ENCODE data around the gene PBX1. TPM values are rescaled to one million over a fixed set of nuclear protein-coding genes. Genes with fewer than 3 reads are reported as not detected.

The PBX1 gene
- total and polyA plus RNA-seq, 5 experiments from 2014 or later: 0.08 to 1.8 (median 1.4) TPM; not detected in 2

- H3K27me3 Mint-ChIP-seq: peaks cover 7 to 13% (median 11%) of the 10 kb centered on the region in 5 donors
- ATAC-seq: no peak
- POLR2A ChIA-PET: no interaction called here
- H3K4me1 Mint-ChIP-seq: peaks cover 2 to 7% (median 4%) of the 10 kb centered on the region in 4 donors
- no peak for DNase-seq
- no peak overlapping the region for H3K27ac Mint-ChIP-seq
- H3K9me3 Mint-ChIP-seq: no peaks in the 10 kb centered on the region
- H3K36me3 Mint-ChIP-seq: no peaks in the 10 kb centered on the region
- H3K4me3 Mint-ChIP-seq: no peak overlapping the region
Measured at GRCh38 chr1:164790081-164790480, 231.1 kb downstream of the PBX1 start.

GRCh38 chr1:164792410-164793004 lies 233.5 kb downstream of the PBX1 start:
- H3K9me3 Mint-ChIP-seq: no peaks in the 10 kb centered on the region
- H3K27me3 Mint-ChIP-seq: peaks cover 2 to 5% (median 4%) of the 10 kb centered on the region in 5 donors
- H3K27ac Mint-ChIP-seq: peak overlapping the region in 1 of 10 donors; percentile 22
- POLR2A ChIA-PET: no interaction called here
- DNase-seq (no peak), ATAC-seq (no peak)
- peaks cover 0 to 1% (median 0%) of the 10 kb centered on the region in 4 donors for H3K4me1 Mint-ChIP-seq
- no peaks in the 10 kb centered on the region for H3K36me3 Mint-ChIP-seq
- H3K4me3 Mint-ChIP-seq: no peak overlapping the region

- H3K27me3 Mint-ChIP-seq: peaks cover 0 to 5% (median 2%) of the 10 kb centered on the region in 5 donors
Measured at GRCh38 chr1:164794356-164794755, 235.4 kb downstream of the PBX1 start.

GRCh38 chr1:164796916-164797315 lies 237.9 kb downstream of the PBX1 start:
- no peaks in the 10 kb centered on the region for H3K27me3 Mint-ChIP-seq
- no peak overlapping the region for H3K27ac Mint-ChIP-seq
- no peaks in the 10 kb centered on the region for H3K9me3 Mint-ChIP-seq
- no peak overlapping the region for H3K4me3 Mint-ChIP-seq
- ATAC-seq (no peak), DNase-seq (no peak)
- no peaks in the 10 kb centered on the region for H3K4me1 Mint-ChIP-seq
- no peaks in the 10 kb centered on the region for H3K36me3 Mint-ChIP-seq
- POLR2A ChIA-PET: no interaction called here

More at GRCh38 chr1:164794356-164794755, 235.4 kb downstream of the PBX1 start:
- Mint-ChIP-seq H3K9me3 (no peaks in the 10 kb centered on the region), H3K4me1 (no peaks in the 10 kb centered on the region), H3K4me3 (no peak overlapping the region), H3K36me3 (no peaks in the 10 kb centered on the region), H3K27ac (no peak overlapping the region)
- no peak for ATAC-seq
- POLR2A ChIA-PET: no interaction called here
- no peak for DNase-seq

GRCh38 chr1:164801246-164801731 lies 242.3 kb downstream of the PBX1 start:
- POLR2A ChIA-PET: no interaction called here
- ATAC-seq: no peak
- H3K4me3 Mint-ChIP-seq: no peak overlapping the region
- H3K27ac Mint-ChIP-seq: no peak overlapping the region
- no peaks in the 10 kb centered on the region for H3K9me3 Mint-ChIP-seq
- DNase-seq: no peak
- H3K4me1 Mint-ChIP-seq: no peaks in the 10 kb centered on the region
- no peaks in the 10 kb centered on the region for H3K36me3 Mint-ChIP-seq
- H3K27me3 Mint-ChIP-seq: no peaks in the 10 kb centered on the region

- Mint-ChIP-seq H3K36me3 (no peaks in the 10 kb centered on the region), H3K27me3 (no peaks in the 10 kb centered on the region), H3K4me3 (no peak overlapping the region), H3K27ac (no peak overlapping the region), H3K4me1 (no peaks in the 10 kb centered on the region), H3K9me3 (no peaks in the 10 kb centered on the region)
- POLR2A ChIA-PET: no interaction called here
- no peak for ATAC-seq
- DNase-seq: no peak
Measured at GRCh38 chr1:164801791-164802502, 243.0 kb downstream of the PBX1 start.

- H3K36me3 Mint-ChIP-seq: no peaks in the 10 kb centered on the region
- H3K27me3 Mint-ChIP-seq: no peaks in the 10 kb centered on the region
- no peak overlapping the region for H3K27ac Mint-ChIP-seq
- H3K4me1 Mint-ChIP-seq: no peaks in the 10 kb centered on the region
- no peak overlapping the region for H3K4me3 Mint-ChIP-seq
- no peak for DNase-seq
- no peak for ATAC-seq
- POLR2A ChIA-PET: no interaction called here
- peaks cover 0 to 2% (median 0%) of the 10 kb centered on the region in 9 donors for H3K9me3 Mint-ChIP-seq
Measured at GRCh38 chr1:164802529-164803282, 243.7 kb downstream of the PBX1 start.

- Mint-ChIP-seq H3K4me1 (no peaks in the 10 kb centered on the region), H3K9me3 (peaks cover 0 to 2% (median 0%) of the 10 kb centered on the region in 9 donors), H3K27ac (no peak overlapping the region), H3K27me3 (no peaks in the 10 kb centered on the region), H3K36me3 (no peaks in the 10 kb centered on the region), H3K4me3 (no peak overlapping the region)
- no peak for ATAC-seq
- no peak for DNase-seq
- POLR2A ChIA-PET: no interaction called here
Measured at GRCh38 chr1:164803366-164803765, 244.4 kb downstream of the PBX1 start.

GRCh38 chr1:164804366-164804765 lies 245.4 kb downstream of the PBX1 start:
- no peak overlapping the region for H3K27ac Mint-ChIP-seq
- H3K9me3 Mint-ChIP-seq: peaks cover 0 to 2% (median 0%) of the 10 kb centered on the region in 9 donors
- H3K27me3 Mint-ChIP-seq: no peaks in the 10 kb centered on the region
- H3K4me3 Mint-ChIP-seq: no peak overlapping the region
- DNase-seq: no peak
- POLR2A ChIA-PET: no interaction called here
- no peak for ATAC-seq
- H3K36me3 Mint-ChIP-seq: no peaks in the 10 kb centered on the region
- H3K4me1 Mint-ChIP-seq: no peaks in the 10 kb centered on the region

- DNase-seq (no peak), ATAC-seq (no peak)
- Mint-ChIP-seq H3K4me3 (no peak overlapping the region), H3K9me3 (peaks cover 0 to 2% (median 0%) of the 10 kb centered on the region in 9 donors), H3K27me3 (no peaks in the 10 kb centered on the region), H3K36me3 (no peaks in the 10 kb centered on the region), H3K27ac (no peak overlapping the region), H3K4me1 (no peaks in the 10 kb centered on the region)
- POLR2A ChIA-PET: no interaction called here
Measured at GRCh38 chr1:164805399-164805798, 246.4 kb downstream of the PBX1 start.

GRCh38 chr1:164806531-164806930 lies 247.5 kb downstream of the PBX1 start:
- no peaks in the 10 kb centered on the region for H3K36me3 Mint-ChIP-seq
- POLR2A ChIA-PET: no interaction called here
- H3K4me3 Mint-ChIP-seq: no peak overlapping the region
- H3K27me3 Mint-ChIP-seq: no peaks in the 10 kb centered on the region
- H3K4me1 Mint-ChIP-seq: no peaks in the 10 kb centered on the region
- H3K27ac Mint-ChIP-seq: no peak overlapping the region
- DNase-seq (no peak), ATAC-seq (no peak)
- H3K9me3 Mint-ChIP-seq: peaks cover 0 to 2% (median 0%) of the 10 kb centered on the region in 9 donors

- Mint-ChIP-seq H3K27ac (no peak overlapping the region), H3K9me3 (peaks cover 0 to 2% (median 0%) of the 10 kb centered on the region in 9 donors), H3K4me3 (no peak overlapping the region), H3K27me3 (peaks cover 0 to 2% (median 0%) of the 10 kb centered on the region in 5 donors), H3K36me3 (no peaks in the 10 kb centered on the region), H3K4me1 (no peaks in the 10 kb centered on the region)
- DNase-seq: no peak
- POLR2A ChIA-PET: no interaction called here
- ATAC-seq: no peak
Measured at GRCh38 chr1:164813776-164814175, 254.8 kb downstream of the PBX1 start.

- Mint-ChIP-seq H3K36me3 (no peaks in the 10 kb centered on the region), H3K4me3 (no peak overlapping the region), H3K9me3 (peaks cover 0 to 10% (median 0%) of the 10 kb centered on the region in 9 donors), H3K4me1 (no peaks in the 10 kb centered on the region), H3K27me3 (no peaks in the 10 kb centered on the region), H3K27ac (no peak overlapping the region)
- POLR2A ChIA-PET: no interaction called here
- DNase-seq (no peak), ATAC-seq (no peak)
Measured at GRCh38 chr1:164821648-164822047, 262.7 kb downstream of the PBX1 start.
